OCI-LY3 (cell line): ENCODE results near the gene MAGI2.

Experiments
- EZH2phosphoT487 ChIP-seq: fragments of 200-600 bp; shearing (Covaris generic); IDR thresholded peaks from 2 replicates; pipeline ENCODE4 v1.6.1; 2018; ENCODE audit warnings: antibody characterized with exemption, mixed run types, low read depth
- TF ChIP-seq, protein P1 (sequence below): fragments of 200-600, 300-600 bp; sonication (generic); IDR thresholded peaks from 2 replicates; pipeline ENCODE4 v1.5.1; 2014; ENCODE audit warnings: antibody characterized with exemption, low read length, low read depth

DNA sequence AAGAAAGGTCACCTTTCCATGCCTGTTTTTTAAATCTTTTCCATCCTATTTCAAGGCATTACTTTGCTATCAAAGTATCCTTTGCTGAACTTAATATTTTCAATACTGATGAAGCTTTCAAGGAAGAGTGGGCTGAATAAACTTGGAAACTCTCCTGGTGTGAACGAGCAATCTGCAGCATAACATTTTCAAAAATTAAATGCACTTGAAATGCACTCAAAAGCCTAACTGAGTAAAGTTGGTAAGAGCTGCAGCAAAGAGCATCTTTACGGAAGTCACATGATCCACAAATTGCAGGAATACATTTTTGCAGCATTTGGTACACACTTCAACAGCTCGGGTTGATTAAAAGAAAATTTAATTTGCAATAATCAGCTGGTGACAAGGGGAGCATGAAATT, 1287.6 kb downstream of the MAGI2 start:
- TF ChIP-seq EZH2phosphoT487: no peak
- TF ChIP-seq, protein P1, sequence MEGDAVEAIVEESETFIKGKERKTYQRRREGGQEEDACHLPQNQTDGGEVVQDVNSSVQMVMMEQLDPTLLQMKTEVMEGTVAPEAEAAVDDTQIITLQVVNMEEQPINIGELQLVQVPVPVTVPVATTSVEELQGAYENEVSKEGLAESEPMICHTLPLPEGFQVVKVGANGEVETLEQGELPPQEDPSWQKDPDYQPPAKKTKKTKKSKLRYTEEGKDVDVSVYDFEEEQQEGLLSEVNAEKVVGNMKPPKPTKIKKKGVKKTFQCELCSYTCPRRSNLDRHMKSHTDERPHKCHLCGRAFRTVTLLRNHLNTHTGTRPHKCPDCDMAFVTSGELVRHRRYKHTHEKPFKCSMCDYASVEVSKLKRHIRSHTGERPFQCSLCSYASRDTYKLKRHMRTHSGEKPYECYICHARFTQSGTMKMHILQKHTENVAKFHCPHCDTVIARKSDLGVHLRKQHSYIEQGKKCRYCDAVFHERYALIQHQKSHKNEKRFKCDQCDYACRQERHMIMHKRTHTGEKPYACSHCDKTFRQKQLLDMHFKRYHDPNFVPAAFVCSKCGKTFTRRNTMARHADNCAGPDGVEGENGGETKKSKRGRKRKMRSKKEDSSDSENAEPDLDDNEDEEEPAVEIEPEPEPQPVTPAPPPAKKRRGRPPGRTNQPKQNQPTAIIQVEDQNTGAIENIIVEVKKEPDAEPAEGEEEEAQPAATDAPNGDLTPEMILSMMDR: no peak
